KG1 (cell line): ENCODE measurements around the gene PIGM.

Experiments
- DNase-seq: peaks from one replicate; lab custom pipeline; 2025; lab: John Stamatoyannopoulos, UW

PIGM gene

GRCh38 chr1:159989581-159989980, 42.2 kb downstream of the PIGM start:
- DNase-seq = no peak

- no peak for DNase-seq
Observed at GRCh38 chr1:159988006-159988405, 43.8 kb downstream of the PIGM start.

DNA sequence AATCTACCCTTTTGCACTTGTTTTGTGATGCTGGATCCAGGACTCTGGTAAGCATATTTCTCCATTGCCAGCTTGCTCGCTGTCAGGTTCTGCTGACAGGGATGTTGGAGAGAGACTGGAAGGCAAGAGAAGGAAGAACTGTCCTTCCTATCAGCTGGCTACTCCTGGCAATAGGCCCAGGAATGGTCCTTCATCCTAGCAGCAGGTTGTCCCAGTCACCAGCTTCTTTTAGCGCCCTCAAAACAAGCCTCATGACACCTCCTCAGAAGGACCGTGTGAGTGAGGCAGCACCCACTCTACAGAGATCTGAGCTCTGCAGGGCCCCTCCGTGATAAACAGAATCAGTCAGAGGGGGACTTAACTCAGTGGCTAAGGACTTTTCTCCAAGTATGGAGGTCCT, 44.6 kb downstream of the PIGM start:
- DNase-seq = no peak

- no peak for DNase-seq
Observed at GRCh38 chr1:159986531-159986930, 45.3 kb downstream of the PIGM start.

GRCh38 chr1:159986093-159986492, 45.7 kb downstream of the PIGM start:
- DNase-seq = no peak

DNA sequence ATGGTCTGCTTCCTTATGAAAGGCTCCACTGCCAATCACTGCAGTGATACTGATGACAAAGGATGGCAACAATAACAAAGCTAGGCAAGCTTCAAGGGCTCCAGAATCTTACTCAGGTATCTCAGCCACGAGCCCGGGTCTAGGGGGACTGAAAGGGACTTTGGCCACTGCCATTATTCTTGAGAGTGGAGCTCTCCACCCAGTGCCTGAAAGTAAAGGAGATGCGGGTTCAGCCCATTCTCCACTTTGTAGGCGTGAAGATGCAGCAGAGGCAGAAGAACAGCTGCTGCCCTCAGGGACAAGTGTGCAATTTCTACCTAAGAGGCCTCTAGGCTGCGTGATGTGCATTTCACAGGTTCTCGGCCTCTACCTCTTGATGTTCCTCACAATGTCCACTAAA, 46.3 kb downstream of the PIGM start:
- no peak for DNase-seq

DNA sequence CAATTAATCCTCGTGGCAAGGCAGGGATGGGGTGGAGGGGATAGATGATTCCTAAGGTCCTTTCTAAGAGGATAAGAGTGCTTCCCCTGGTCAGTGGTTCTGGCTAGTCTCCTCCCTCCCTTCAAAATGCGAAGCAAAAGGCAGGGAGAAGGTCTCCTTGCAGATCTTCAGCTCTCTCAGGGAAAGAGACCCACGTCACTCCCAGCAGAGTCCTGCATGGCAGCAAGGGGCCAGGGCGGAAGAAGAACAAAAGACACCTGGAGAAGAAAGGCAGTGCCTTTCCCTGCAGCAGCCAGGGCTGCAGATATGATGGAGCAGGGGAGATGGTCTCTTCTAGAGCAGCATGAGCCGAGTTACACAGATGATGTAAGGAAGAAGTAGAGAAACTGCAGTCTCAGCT, 48.1 kb downstream of the PIGM start:
- DNase-seq = no peak

DNA sequence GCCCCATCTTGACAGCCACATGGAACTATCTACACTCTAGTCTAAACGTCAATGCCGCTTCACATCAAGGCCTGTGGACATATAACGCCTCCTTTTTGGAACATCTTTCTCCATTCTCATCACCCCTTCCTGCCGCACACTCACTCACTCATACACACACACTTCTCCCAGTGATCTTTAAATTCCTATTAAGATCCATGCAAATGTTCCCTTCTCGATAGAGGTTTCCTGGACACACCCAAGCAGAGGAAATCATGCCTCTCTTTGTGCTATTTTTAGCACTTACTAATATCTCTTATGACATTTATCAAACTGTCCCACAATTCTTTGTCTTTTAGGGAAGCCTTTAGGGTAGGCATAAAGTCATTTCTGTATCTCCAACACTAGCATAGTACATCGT, 49.5 kb downstream of the PIGM start:
- DNase-seq = no peak

DNA sequence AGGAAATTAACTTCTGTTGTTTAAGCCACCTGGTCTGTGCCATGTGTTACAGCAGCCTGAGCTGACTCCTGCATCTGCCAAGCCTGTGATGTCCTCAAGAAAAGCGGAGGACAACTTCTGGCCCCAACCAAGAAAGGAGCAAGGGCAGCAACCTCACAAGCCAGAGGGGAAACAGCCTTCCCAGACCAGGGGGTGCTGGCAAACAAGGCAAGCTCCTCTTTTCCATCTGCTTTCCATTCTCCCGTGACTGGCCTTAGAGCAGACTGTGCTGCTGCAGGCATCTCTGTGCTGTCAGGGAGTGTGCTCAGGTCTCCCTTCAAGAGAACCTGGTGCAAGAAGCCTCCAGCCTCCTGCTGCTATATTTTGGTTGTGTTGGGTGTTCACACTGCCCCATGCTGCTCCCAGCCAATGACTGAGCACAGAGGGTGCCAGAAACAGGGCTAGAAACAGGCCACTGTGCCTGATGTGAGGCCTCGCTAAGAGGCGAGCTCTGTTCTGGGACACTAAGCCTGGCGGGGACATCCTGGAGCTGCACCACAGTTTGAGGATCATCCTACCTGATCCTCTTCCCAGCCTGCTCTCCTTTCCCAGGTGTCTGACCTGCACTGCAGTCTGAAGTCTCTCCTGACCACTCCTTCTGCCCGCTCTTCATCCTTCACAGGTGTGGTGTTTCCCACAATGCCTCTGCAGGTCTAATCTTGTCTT, 50.3 kb downstream of the PIGM start:
- DNase-seq = no peak

DNA sequence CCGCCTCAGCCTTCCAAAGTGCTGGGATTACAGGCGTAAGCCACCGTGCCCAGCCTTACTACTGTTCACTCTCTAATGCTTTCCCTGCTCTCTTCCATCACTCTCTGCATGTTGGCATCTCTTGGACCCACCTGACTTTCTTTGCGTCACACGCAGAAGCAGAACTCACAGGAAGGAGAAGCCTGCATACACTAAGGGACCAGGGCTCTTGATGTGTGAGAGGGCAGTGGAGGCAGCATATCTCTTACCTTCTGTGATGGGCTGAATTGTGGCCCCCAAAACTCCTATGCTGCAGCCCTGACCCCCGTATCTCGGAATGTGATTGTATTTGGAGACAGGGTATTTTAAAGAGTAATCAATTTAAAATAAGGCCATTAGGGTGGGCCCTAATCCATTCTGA, 51.0 kb downstream of the PIGM start:
- no peak for DNase-seq

- DNase-seq = no peak
Observed at GRCh38 chr1:159980076-159980475, 51.7 kb downstream of the PIGM start.

- DNase-seq = no peak
Observed at GRCh38 chr1:159979257-159979656, 52.5 kb downstream of the PIGM start.

- no peak for DNase-seq
Observed at GRCh38 chr1:159978107-159978398, 53.7 kb downstream of the PIGM start.

DNA sequence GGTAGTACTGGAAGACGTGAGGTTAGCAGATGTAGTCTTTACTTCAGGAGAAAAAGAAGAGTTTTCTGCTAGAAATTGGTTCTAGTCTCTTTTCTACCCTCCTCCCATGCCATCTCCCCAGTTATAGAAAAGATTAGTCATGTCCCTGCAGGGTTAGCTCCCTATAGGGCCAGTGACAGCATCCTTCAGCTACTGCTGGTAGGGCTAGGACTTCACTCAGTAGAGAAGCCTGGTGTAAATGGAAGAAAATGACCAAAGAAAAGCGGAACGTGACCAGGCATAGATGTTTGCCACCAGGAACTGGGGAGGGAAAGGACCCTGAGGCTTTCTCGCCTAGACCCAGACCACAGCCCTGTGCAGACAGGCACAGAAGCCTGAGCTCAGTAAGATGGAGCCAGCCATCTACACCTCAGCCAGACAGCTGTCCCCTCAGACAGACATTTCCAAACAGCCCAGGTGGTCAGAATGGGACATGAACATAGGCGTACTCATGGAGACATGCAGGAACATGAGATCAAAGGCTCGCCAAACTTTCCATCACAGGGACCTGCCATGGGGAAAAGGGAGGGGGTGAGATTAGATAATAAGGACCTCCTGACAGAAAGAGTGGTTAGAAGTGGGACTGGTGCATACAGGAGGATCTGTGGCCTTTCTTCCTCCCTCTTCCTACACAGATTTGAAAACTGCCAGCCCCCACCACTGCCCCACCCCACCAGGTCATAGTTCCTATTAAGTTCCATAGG, 54.3 kb downstream of the PIGM start:
- no peak for DNase-seq
